HG03097 (cell line): ENCODE results near the gene SEMA3D.
"Not testable (repeated sequence)": the region's sequence is repeated elsewhere in the genome, so short reads cannot be mapped to it uniquely, and the experiment has no call there.

Experiments used
- ATAC-seq: cut with Tn5 transposase; IDR thresholded peaks from one replicate; pipeline ENCODE4 v1.9.1; 2021; ENCODE audit not compliant: unreplicated experiment, low FRiP score

The SEMA3D gene

DNA sequence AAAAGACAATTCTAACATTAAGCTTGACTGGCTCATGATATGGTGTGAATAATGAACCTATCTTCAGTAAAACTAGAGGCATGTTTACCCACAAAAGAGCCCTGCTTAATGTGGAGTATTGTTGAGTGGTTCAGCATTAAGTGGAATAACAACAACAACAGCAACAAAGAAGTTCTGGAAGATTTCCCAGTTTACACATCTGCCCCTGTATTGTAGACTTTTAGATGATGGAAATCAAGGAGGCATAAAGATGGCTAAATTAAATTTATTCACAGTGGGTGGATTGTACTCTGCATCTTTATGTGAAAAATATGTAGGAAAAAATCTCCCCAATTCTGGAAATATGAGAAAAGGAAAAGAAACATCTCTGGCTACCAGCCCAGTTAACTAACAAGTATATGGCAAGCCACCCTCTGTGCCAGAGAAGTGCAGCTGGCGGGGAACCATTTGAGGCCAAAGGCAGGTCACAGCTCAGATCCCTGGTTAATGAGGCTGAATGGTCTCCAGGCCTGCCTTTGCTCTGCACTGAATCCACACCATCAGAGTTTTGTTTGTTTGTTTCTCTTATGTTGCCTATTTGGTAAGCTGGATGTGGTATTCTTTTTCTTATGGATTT, 186.0 kb downstream of the SEMA3D start:
- no peak for ATAC-seq

DNA sequence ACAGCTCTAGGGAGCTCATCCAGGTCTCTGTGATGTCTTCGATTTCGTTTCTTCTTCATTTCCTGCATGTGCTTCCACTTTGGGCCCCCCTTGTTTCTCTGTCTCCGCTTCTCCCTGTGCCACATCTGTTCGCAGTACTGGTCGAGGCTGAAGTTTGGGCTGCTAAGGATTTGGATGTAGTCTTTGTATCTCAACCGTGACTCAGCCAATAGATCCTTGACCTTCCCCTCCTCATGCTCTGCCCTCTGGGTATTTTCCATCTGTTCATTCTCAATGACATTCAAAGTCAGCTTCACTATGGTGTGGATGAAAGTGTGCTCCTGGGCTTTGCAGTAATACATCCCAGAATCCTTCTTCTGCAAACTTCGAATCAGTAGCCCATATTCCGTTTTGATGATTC, 187.4 kb downstream of the SEMA3D start:
- ATAC-seq = no peak

DNA sequence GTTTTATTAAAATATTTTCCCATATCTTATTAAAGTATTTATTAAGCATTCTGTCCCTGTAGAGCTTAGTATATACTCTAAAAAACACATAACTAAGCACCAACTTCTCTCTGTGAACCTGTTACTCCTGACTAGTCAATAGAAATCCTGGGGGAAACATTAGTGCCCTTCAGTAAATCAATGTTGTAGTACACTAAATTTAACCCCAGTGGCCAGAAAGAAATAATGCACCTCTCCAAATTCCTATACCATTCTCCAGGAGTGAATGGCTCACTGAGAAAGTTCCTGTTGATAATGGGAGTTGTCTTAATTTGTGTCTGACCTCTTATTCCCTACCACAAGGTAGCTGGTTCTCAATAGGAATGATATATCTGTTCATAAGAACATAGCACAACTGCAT, 188.2 kb downstream of the SEMA3D start:
- no peak for ATAC-seq

DNA sequence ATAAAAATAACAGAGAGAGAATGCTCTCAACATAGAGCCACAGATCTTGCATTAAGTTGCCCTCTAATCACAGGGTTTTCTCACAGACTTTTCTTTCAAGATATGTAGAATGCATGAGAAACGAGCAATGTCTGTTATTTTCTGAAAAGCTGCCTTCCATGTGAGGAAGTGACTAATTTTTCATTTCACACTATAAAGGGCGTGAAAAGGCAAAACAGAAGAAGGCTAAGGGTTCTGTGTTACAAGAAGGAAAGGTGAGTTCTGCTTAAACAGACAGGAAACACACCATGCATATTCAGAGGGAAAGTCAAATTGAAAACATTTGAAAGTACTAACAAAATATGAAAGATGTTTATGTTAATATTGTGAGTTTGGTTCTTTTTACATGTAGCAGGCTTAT, 189.2 kb downstream of the SEMA3D start:
- ATAC-seq = no peak

DNA sequence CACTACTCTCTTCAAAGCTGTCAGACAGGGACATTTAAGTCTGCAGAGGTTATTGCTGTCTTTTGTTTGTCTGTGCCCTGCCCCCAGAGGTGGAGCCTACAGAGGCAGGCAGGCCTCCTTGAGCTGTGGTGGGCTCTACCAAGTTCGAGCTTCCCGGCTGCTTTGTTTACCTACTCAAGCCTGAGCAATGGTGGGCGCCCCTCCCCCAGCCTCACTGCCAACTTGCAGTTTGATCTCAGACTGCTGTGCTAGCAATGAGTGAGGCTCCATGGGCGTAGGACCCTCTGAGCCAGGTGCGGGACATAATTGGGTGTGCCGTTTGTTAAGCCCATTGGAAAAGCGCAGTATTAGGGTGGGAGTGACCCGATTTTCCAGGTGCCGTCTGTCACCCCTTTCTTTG, 193.9 kb downstream of the SEMA3D start:
- ATAC-seq = not testable (repeated sequence)

DNA sequence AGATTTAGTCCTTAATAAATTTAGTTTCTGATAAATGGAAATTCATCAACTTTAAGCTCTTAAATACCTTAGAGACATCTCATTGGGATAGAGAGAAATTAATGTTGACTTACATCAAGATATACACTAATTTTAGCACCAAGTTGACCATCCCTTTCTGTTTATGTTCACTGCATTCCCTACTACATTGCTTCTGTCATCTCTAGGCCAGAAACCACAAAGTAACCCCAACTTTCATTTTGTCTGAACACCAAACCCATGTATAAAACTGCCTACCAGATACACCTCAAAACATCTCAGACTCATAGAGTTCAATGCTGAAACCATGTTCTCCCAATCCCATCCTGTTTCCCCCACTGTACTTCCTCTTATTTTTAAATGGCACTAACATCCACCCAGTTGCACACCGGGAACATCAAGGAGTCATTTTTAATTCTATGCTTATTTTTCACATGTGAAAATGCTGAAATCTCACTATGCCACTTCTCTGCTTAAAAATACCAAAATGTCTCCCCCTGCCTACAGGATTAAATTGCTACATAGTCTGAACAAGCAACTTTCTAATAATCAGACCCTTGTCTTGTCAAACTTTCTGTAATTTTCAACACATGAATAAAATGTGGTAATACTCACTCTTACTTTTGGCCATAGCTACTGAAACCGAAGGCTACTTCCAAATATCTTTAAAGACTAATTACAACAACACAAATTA, 201.6 kb downstream of the SEMA3D start:
- ATAC-seq = no peak

DNA sequence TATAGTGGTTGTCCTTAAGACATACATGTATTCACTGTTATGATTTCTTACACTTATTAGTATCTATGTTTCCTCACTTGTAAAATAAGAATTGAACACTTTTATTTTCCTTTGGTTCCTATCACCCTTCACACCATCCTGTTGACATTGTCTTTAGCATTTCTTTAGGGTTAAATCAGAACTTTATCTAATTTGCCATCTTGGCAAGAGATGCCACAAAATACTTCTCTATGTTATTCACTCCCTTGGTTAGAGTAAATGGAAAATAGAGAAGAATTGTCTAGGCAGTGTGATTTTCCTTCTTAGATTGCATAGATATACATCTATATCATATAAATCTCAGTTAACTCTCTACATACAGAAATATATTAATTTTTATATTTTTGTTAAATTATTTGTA, 204.7 kb downstream of the SEMA3D start:
- ATAC-seq = no peak

DNA sequence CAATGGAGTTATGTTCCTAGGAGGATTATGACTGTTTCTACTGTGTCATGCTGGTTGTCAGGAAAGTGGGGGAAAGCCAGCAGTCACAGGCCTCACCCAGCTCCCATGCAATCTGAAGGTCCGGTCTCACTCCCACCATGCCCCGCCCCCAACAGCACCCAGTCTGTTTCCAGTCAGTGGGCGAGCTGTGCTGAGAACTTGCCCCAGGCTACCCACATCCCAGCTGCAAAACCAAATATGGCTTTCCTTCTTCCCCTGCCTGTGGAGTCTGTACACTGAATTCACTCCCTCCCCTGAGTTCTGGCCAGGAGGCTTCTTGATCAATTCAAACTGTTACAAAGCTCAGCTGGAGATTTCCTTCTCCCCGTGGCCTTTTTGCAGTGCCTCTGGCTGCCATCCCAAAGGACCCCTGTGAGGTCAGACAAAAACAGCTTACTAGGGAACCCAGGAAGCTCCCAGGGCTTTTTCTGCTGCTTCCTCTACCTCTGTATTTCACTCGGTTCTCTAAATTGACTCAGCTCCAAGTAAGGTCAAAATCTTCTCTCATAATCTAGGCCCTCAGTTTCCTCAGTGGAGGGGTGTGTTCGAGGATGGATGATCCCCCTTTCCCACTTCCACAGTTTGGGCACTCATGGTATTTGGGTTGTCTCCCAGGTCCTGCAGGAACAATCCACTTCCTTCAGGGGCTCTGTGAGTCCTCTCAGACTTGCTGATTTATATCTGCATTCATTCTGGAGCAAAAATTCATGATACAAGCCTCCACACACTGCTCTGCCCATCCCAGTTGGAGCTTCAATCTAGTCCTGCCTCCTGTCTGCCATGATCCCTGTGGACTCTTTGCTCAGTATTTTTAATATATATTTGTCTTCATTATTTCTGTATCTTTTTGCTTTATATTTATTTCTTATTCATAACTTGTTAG, 205.5 kb downstream of the SEMA3D start:
- no peak for ATAC-seq

DNA sequence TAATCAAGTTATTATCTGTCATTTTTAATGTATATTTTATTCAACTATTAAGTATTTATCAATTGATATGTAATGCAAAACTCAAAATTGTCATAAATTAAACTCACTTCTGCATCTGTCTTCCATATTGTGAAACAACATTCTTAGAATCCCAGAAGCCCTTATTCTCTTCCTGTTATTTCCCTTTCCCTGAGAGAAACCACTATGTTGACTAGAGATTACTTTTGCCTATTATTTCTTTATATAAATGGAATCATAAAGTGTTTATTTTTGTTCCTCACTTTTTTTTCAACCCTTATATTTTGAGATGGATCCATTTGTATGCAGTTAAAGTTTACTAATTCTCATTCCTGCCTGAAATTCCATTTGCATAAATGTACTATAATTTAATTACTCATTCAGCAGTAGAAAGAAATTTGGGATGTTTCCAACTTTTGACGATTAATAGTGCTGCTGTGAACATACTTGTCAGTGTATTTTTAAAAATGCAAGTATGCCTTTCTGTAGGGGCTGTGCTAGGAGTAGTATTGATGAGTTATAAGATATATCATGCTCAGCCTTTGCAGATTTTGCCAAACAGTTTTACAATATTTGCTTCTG, 211.2 kb downstream of the SEMA3D start:
- ATAC-seq = no peak

DNA sequence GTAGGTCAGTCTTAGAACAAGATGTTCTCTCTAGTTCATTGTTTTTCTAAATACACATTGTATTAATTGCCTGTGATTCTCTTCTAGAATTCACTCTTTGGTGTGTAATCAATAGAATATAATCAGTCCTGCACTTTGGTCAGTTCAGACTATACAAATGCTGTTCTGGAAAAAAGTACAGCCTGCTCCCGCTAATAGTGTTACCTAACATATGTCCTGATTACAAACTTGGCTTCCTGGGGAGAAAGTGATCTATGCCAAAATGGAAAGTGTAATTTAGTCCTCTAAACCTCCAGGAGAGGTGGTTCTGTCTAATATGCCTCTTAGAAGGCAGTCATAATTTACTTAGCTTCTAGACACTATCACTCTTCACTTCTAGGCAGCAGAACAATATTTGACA, 215.5 kb downstream of the SEMA3D start:
- ATAC-seq = no peak

DNA sequence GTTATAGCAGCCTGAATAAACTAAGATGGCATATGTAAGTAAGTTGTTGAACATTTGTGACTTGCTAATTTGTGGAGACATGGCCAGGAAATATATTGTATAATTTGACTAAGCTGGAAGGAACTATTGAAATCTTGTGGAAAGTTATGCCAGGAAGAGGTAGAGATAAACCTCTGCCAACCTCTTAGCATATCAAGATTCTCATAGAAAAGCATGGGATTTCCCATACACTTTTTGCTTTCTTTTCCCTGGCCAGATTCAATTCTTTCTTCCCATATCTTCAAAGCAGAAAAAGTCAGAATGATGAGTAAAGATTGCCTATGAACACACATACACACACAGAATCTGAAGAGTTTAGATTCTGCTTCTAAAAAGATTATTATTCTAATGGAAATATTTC, 216.2 kb downstream of the SEMA3D start:
- no peak for ATAC-seq

DNA sequence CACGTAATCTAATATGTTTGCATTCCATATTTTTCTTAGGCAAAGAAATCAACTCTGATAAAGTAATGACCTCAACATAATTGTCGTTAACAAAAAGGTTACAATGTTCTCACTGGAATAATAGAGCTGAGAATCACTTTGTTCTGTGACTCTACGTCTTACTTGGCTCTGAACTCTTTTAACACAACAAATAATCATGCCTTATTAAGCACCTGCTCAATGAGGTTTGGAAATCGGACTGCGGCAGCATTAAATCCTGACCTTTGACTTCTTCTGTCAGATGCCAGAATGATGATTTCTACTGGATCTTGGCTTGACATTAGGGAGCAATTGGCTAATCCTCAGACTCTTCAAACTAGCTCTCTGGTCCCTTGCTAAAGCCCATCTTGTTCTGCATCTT, 233.6 kb downstream of the SEMA3D start:
- ATAC-seq = no peak

DNA sequence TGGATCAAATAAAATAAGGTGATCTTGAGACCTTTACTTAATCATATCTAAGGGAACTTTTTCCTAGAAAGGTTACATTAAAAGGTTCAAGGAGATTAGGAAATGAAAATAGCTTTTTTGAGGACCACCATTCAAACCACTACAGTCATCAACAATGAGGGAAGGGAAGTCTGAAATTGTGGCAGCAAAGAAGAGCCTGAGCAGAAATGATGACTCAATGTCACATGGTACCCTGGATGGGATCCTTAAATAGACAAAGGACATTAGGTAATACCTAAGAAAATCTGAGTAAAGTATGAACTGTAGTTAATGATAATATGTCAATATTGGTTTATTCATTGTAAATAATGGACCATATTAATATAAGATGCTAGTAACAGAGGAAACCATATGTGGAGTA, 236.0 kb downstream of the SEMA3D start:
- ATAC-seq = no peak

DNA sequence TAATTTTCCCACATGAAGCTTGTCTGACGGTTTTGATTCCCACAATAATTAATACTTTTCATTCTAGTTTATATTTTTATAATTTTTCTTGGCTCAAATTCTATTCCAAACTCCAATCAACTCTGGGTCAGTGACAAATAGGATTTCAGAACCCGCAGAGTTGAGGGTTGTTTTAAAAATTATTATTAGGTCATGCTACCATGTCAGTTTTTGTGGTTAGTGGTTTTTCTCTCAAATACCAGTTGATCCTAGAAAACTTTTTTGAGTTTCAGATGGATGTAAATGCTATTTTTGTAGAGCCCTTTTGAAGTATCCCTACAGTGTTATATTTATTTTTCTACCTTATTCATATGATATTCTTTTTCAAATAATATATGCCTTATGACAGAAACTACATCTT, 237.4 kb downstream of the SEMA3D start:
- no peak for ATAC-seq

DNA sequence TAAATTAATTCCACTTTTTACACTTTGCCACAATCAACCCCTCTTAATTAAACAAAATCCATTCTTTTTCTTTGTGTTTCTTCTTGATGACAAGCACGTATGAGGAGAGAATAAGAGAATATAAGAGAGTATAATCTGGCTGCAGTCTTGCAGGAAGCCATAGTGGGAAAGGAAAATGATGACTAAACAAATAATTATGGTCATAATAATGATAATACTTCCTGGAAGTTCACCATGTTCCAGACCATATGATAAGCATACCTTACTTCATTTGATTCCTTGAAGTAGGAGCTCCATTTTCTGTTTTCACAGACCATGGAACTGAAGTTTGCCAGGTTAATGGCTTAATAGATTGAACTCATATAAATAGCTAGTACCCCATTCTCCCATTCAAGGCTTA, 237.8 kb downstream of the SEMA3D start:
- ATAC-seq = no peak

DNA sequence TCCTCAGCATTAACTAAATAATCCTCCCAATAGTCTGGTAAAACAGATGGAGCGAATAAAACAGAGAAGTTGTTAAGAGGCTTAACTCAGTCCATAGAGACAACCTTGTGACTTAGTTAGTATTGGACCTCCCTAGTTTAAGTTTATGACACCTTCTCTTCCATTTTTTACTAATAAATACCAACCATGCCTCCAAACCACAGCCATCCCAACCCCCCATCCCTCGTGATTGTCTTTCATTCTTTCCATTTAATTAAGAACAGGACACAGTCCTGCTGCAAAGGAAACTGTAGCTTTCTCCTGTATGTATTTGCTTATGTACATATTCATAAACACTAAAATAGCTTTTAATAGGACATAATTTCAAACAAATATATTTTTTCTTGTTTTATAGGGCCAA, 238.2 kb downstream of the SEMA3D start:
- ATAC-seq = no peak

DNA sequence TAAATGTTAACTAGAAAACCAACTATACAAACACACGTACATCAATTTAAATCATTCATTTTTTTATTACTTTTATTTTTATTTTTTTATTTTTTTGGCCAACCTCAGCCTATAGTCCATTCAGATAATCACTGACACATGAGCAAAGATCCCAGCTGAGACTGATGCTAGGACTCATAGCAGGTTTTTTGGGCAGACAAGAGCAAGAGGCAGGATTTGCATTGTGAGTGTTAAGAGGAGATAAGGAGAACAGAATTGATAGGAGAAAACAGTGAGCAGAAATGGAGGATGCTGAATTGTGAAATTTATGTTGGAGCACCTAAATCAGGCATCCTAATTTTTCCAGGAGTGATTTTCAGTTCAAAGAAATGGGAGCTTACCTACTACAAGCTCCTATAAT, 240.3 kb downstream of the SEMA3D start:
- ATAC-seq = no peak
